K562 (cell line): Measurements from ENCODE around the gene C2CD2L.

Experiments
- EZH2 ChIP-seq: IDR thresholded peaks from 2 replicates; pipeline ENCODE4 v1.6.1; 2012; ENCODE audit warnings: low read depth, mild to moderate bottlenecking, inconsistent platforms, low read length, borderline replicate concordance
- GABPB2 ChIP-seq: fragments of 250-450 bp; sonication (Bioruptor Pico); conservative IDR thresholded peaks from 2 replicates; pipeline ENCODE4 v1.5.1; 2021; ENCODE audit warnings: mild to moderate bottlenecking
- KLF16 ChIP-seq: IDR thresholded peaks from 2 replicates; pipeline ENCODE4 v1.6.1; 2016; ENCODE audit warnings: antibody characterized with exemption

GRCh38 chr11:119095066-119095880 lies 11.9 kb upstream of the C2CD2L start:
- no peak for TF ChIP-seq EZH2
- TF ChIP-seq GABPB2 (CRISPR knock-in tag): no peak
- TF ChIP-seq KLF16: no peak
